Spleen (tissue), 11 donors: ENCODE measurements around the gene DLG2. TPM values are rescaled to one million over a fixed set of nuclear protein-coding genes. Genes with fewer than 3 reads are reported as not detected.

ENCODE experiments used
- DNase-seq: peaks from one replicate; pipeline ENCODE4 v3.0.0-alpha.2; 2020
- H3K27ac ChIP-seq, 8 donors: fragments of 200-600 bp; sonication (generic) in 7 of 8; 1 replicate in 4 of 8; 2 replicates in 4 of 8; pipeline versions ENCODE4 v1.5.0 to v1.8.0; 2016 to 2021; ENCODE audit warnings: inconsistent platforms in 4 of 8, mild to moderate bottlenecking in 4 of 8, moderate library complexity in 1 of 8
- H3K27me3 ChIP-seq, 7 donors: fragments of 200-600 bp; sonication (generic) in 6 of 7; replicated peaks in 1 of 7; 1 replicate in 4 of 7; 2 replicates in 3 of 7; pipeline versions ENCODE4 v1.5.0 to v1.8.0; 2016 to 2021; ENCODE audit warnings: inconsistent platforms in 3 of 7, mild to moderate bottlenecking in 1 of 7
- H3K36me3 ChIP-seq, 6 donors: fragments of 200-600 bp; sonication (generic) in 5 of 6; 1 replicate in 4 of 6; 2 replicates in 2 of 6; pipeline versions ENCODE4 v1.5.0 to v1.8.0; 2016 to 2021; ENCODE audit warnings: inconsistent platforms in 2 of 6
- H3K4me1 ChIP-seq, 6 donors: fragments of 200-600 bp; sonication (generic) in 5 of 6; 1 replicate in 3 of 6; 2 replicates in 3 of 6; pipeline versions ENCODE4 v1.5.0 to v1.8.0; 2016 to 2021; ENCODE audit warnings: inconsistent platforms in 3 of 6
- H3K4me3 ChIP-seq, 8 donors: fragments of 200-600 bp; sonication (generic) in 7 of 8; 1 replicate in 4 of 8; 2 replicates in 4 of 8; pipeline versions ENCODE4 v1.5.0 to v1.8.0; 2016 to 2021; ENCODE audit warnings: inconsistent platforms in 4 of 8, mild to moderate bottlenecking in 4 of 8, moderate library complexity in 2 of 8
- H3K9me3 ChIP-seq, 8 donors: fragments of 200-600 bp; sonication (generic) in 7 of 8; 1 replicate in 4 of 8; 2 replicates in 4 of 8; pipeline versions ENCODE4 v1.5.0 to v1.8.0; 2016 to 2021; ENCODE audit warnings: inconsistent platforms in 4 of 8
- CTCF ChIP-seq, 11 experiments: fragments of 200-600 bp in 7 of 11; fragments of 450-650 bp in 4 of 11; sonication (generic) in 4 of 11; IDR thresholded peaks in 8 of 11; conservative IDR thresholded peaks in 3 of 11; 1 replicate in 7 of 11; 2 replicates in 4 of 11; pipeline versions ENCODE4 v1.4.0 to v1.8.0; 2016 to 2021; ENCODE audit warnings: antibody characterized with exemption in 11 of 11, inconsistent platforms in 4 of 11, mild to moderate bottlenecking in 1 of 11
- POLR2A ChIP-seq, 3 donors: fragments of 450-650 bp; IDR thresholded peaks; one replicate each; pipeline ENCODE4 v1.5.1; 2017; ENCODE audit warnings: antibody characterized with exemption in 3 of 3, mild to moderate bottlenecking in 1 of 3
- POLR2AphosphoS5 ChIP-seq, 3 donors: sonication (generic); formaldehyde crosslinking; IDR thresholded peaks; one replicate each; pipeline ENCODE4 v1.5.1; 2017; ENCODE audit warnings: antibody characterized with exemption in 3 of 3
- WGBS, 5 donors: extraction: QIAGEN DNeasy Blood & Tissue Kit in 3 of 5; methylation state at CpG; one replicate each; pipeline versions ENCODE4 v1.1.5 to v1.1.7; 2013 to 2018; 5-methylcytosine and 5-hydroxymethylcytosine counted together
- intact Hi-C: fragments of 100-400 bp; cut with DNase I; formaldehyde crosslinking; loops from one replicate; pipeline ENCODE4 v1.15.0; 2023; ENCODE audit warnings: low total_unique reads
- polyA plus RNA-seq, 3 donors: library from polyadenylated mRNA; stranded (reverse); fragments of 200-250 nt; gene quantifications; one replicate each; pipeline ENCODE4 v1.2.1, GENCODE V29; 2013
- total RNA-seq, 7 donors: library from RNA; depleted of rRNA in 3 of 7; stranded (reverse); fragments of >200 nt in 3 of 7; fragmentation: NEBNext Ultra II Directional in 4 of 7; extraction: Animal tissue kit (Norgen Biotek cat#: 25700) in 4 of 7; gene quantifications; one replicate each; pipeline versions ENCODE4 v1.1.0 to v1.2.1, GENCODE V29; 2016 to 2021
- donor health status: healthy with polysubstance abuse.
- donor health status: DM: no; HTN: no; CAD: no; lungs with moderate emphysema.
- donor health status: DM: no; HTN: no; CAD: no.
- donor health status: Bipolar disorder and iron deficiency.
- donor health status: healthy.
- donor health status: DM: no; HTN: no; CAD: no.
- donor health status: DM: yes; HTN: yes; CAD: no.

The DLG2 gene
- total and polyA plus RNA-seq, 10 donors, result 0.43 to 12.7 (median 7.9) TPM

DNA sequence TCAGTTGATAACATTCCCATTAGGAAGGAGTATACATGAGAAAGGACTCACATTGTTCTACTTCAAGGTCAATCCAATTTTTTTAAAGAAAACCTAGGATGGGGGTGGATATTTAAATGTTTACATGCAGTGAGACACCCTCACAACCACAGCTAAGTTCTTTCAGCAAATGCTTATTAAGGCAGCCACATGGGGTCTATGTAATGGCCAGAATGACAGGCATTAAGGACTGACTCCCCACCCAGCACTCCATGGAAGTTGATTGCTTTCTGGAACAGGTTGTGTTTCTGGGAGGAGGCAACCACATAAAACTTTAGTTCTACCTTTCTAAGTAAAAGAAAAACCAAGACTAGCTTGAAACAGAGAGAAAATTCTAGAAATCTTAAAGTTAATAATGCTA is 1678.9 kb downstream of the DLG2 start:
- Histone ChIP-seq H3K4me3 (no peak overlapping the region), H3K27ac (no peak overlapping the region), H3K36me3 (no peaks in the 10 kb centered on the region), H3K27me3 (no peaks in the 10 kb centered on the region), H3K4me1 (no peaks in the 10 kb centered on the region), H3K9me3 (peaks cover 0 to 3% (median 0%) of the 10 kb centered on the region in 8 donors)
- DNase-seq, result no peak
- intact Hi-C loops, result no loop called here
- no peak for TF ChIP-seq POLR2AphosphoS5 (IDR thresholded peaks at IDR 0.05)
- TF ChIP-seq CTCF (IDR thresholded peaks at IDR 0.05 in 8 of 11, conservative IDR thresholded peaks at IDR 0.05 in 3 of 11), result no peak
- TF ChIP-seq POLR2A (IDR thresholded peaks at IDR 0.05), result no peak

GRCh38 chr11:83945976-83946375 is 1681.2 kb downstream of the DLG2 start:
- DNase-seq, result no peak
- TF ChIP-seq POLR2A (IDR thresholded peaks at IDR 0.05) (no peak), POLR2AphosphoS5 (IDR thresholded peaks at IDR 0.05) (no peak), CTCF (IDR thresholded peaks at IDR 0.05 in 8 of 11, conservative IDR thresholded peaks at IDR 0.05 in 3 of 11) (no peak)
- Histone ChIP-seq H3K4me1 (no peaks in the 10 kb centered on the region), H3K4me3 (no peak overlapping the region), H3K9me3 (peaks cover 0 to 4% (median 0%) of the 10 kb centered on the region in 8 donors), H3K36me3 (no peaks in the 10 kb centered on the region), H3K27me3 (no peaks in the 10 kb centered on the region), H3K27ac (no peak overlapping the region)
- 87 to 96% (median 93%) methylated on average over 7 of the region's 7 CpGs for WGBS, 5 donors
- intact Hi-C loops, result no loop called here

- Histone ChIP-seq H3K9me3 (peaks cover 0 to 4% (median 0%) of the 10 kb centered on the region in 8 donors), H3K4me3 (no peak overlapping the region), H3K27me3 (no peaks in the 10 kb centered on the region), H3K4me1 (no peaks in the 10 kb centered on the region), H3K36me3 (no peaks in the 10 kb centered on the region), H3K27ac (no peak overlapping the region)
- no peak for DNase-seq
- no peak for TF ChIP-seq CTCF (IDR thresholded peaks at IDR 0.05 in 8 of 11, conservative IDR thresholded peaks at IDR 0.05 in 3 of 11)
- TF ChIP-seq POLR2A (IDR thresholded peaks at IDR 0.05), result no peak
- TF ChIP-seq POLR2AphosphoS5 (IDR thresholded peaks at IDR 0.05), result no peak
- intact Hi-C loops, result no loop called here
- 73 to 93% (median 85%) methylated on average over 1 of the region's 1 CpG for WGBS, 5 donors
Measured at GRCh38 chr11:83941050-83941449, 1686.1 kb downstream of the DLG2 start.

- no peaks in the 10 kb centered on the region for H3K36me3 ChIP-seq
- no peak for TF ChIP-seq CTCF (IDR thresholded peaks at IDR 0.05 in 8 of 11, conservative IDR thresholded peaks at IDR 0.05 in 3 of 11)
- no peak for TF ChIP-seq POLR2A (IDR thresholded peaks at IDR 0.05)
- no peak for TF ChIP-seq POLR2AphosphoS5 (IDR thresholded peaks at IDR 0.05)
- intact Hi-C loops, result no loop called here
- peaks cover 0 to 2% (median 0%) of the 10 kb centered on the region in 8 donors for H3K9me3 ChIP-seq
- no peaks in the 10 kb centered on the region for H3K27me3 ChIP-seq
- H3K4me1 ChIP-seq, result no peaks in the 10 kb centered on the region
- WGBS, 5 donors, result 37 to 50% (median 42%) methylated on average over 1 of the region's 1 CpG
- H3K27ac ChIP-seq, result no peak overlapping the region
- H3K4me3 ChIP-seq, result no peak overlapping the region
- no peak for DNase-seq
Measured at GRCh38 chr11:83938148-83938547, 1689.0 kb downstream of the DLG2 start.
